RCC 7860 (cell line): ENCODE measurements around the gene VMO1.
A peak's percentile ranks its signal among the peaks of the same experiment; 100 is the strongest.

Experiments
- DNase-seq: peaks from one replicate; pipeline ENCODE4 v3.0.0-alpha.2; 2015; ENCODE audit warnings: low spot score
- FAIRE-seq: peaks from 2 replicates; lab custom pipeline; 2012; peaks lifted over from hg19 to GRCh38; lab: Jason Lieb, UNC

Gene VMO1

DNA sequence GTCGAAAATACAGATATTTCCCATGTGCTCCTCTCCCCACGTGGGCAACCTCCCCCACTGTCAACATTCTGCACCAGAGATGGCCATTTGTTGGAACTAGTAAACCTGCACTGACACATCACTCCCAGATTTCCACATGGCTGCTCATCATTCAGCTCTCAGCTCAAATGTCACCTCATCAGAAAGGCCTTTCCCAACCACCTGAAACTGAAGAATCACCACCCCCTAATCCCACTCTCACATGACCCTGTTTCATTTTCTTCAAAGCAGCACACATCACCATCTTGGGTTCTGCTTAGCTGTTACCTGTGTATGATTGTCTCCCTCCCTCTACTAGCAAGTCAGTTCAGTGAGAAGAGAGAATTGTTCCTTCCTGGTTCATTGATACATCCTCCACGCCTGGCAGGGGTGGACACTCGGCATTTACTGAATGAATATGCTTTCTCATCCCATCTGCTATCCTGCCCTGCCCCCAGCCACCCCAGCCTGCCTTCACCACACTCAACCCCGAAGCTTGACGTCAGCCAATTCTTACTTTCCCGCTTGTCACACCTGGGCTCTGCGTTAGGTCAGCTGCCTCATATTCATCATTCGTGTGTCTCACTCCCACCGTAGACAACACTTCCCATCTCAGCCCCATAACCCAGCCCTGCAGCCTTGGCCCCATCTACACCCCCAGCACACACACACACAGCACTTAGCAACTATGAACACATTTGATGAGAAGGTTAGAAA lies 14.5 kb upstream of the VMO1 start:
- DNase-seq, result peak; percentile 17
- FAIRE-seq, result no peak

DNA sequence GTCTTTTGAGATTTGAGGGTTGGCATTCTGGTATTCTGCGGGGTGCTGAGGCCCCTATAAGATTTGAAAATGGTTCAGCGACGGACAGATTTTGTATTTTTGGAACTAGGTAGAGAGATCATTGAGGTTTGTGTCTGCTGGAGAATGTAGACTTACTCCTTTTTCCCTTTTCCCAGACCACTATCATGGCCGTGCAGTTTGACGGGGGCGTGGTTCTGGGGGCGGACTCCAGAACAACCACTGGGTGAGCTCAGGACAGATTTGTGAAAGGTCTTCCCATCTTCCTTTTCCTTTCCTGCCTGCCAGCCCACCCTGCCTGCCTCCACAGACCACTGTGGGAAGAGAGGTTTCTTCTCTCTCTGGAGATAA lies 10.4 kb upstream of the VMO1 start:
- DNase-seq (peak; percentile 10), FAIRE-seq (no peak)

DNA sequence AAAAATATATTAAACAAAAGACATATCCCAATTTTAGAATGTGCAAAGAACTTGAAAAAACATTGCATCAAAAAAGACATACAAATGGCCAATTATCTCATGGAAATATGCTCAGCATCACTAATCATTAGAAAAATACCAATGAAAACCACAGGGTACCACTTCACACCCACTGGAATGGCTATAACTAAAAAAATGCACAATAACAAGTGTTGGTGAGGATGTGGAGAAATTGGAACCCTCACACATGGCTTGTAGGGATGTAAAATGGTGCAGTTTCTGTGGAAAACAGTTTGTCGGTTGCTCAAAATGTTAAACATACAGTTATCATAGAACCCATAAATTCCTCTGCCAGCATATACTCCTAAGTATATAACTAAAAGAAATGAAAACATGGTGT lies 9.0 kb upstream of the VMO1 start:
- no peak for DNase-seq
- no peak for FAIRE-seq

DNA sequence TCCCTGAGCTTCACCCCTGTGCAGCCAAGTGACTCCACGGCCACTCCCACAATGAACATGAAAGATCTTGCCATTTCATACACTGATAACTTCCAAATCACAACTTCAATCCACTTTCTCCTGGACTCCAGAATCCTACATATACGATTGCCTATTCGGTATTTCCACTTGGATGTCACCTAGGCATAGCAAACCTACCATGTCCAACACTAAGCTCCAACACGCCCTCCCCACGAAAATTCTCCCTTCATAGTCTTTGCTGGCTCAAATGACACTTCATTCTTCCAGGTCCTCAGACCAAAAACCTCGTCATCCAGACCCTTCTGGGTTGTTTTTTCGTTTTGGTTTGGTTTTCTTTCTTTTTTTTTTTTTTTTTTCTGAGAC lies 4.5 kb upstream of the VMO1 start:
- DNase-seq (no peak), FAIRE-seq (no peak)

DNA sequence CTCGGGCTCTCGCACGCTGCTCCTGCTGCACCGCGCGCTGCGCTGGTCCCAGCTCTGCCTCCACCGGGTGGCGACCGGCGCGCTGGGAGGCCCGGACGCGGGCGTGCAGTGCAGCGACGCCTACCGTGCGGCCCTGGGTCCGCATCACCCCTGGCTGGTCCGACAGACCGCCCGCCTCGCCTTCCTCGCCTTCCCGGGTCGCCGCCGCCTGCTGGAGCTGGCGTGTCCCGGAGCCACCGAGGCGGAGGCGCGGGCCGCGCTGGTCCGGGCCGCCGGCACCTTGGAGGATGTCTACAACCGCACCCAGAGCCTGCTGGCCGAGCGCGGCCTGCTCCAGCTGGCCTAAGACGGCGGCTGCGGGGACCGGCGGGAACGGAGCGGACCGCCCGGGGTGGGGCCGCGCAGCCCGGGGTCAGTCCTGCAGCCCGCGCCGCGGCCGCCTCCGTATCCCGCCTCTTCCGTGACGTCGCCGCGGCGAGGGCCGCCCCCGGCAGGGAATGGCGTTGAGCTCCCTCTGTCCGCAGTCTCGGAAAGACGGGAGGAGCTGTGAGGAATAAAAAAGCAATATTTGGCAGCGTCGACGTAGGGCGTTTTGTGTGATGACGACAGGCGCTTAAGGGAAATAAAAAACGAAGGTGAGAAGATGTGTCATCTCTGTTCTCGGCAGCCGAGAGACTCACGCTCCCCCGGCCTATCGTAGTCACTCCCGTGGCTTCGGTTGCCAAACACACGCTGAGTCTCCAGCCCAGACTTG lies 4.0 kb upstream of the VMO1 start:
- FAIRE-seq, result no peak
- DNase-seq, result peak; percentile 55

DNA sequence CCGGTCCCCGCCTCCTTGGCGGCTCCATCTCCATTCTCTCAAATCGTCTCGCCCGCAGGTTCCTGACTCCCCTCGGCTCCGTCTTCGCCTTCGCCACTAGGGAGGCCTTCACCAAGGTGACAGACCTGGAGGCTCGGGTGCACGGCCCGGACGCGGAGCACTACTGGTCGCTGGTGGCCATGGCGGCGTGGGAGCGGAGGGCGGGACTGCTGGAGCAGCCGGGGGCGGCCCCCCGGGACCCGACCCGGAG lies 3.5 kb upstream of the VMO1 start:
- FAIRE-seq (no peak), DNase-seq (no peak)

DNA sequence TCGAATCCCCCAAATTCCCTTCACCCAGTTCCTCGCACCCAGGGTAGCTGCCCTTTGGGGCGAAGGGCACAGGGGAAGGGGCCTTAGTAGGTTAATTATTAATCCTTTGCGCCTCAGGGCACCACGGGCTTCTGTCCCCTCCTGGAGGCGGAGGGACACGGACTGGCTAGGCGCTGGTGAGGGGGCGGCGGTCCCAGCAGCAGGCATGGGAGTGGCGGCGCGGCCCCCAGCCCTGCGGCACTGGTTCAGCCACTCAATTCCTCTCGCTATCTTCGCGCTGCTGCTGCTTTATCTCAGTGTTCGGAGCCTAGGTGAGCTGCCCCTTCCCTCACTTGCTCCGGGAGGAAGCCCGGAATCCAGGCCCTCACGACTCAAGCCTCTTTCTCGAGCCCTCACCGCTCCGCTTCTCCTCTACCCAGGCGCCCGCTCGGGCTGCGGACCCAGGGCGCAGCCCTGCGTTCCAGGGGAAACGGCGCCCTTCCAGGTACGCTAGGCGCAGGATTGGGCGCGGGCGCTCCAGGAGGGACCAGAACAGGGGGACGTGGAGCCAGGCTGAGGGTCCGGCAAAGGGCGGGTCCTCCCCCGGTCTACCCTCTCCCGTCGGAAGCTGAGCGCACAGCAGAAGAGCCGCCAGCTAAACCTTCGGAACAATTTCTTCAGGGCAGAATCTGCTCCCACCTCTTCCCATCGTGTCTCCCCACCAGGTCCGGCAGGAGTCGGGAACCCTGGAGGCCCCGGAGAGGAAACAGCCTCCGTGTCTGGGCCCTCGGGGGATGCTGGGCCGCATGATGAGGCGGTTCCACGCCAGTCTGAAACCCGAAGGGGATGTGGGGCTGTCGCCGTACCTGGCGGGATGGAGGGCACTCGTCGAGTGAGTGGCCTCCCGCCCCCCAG lies 2.9 kb upstream of the VMO1 start, which contains the start of gene GLTPD2:
TSS of gene GLTPD2 (plus strand) at position 158 of the 894 bp plus-strand sequence. CDS start at position 206, 48 bp downstream.
- FAIRE-seq, result no peak
- no peak for DNase-seq

DNA sequence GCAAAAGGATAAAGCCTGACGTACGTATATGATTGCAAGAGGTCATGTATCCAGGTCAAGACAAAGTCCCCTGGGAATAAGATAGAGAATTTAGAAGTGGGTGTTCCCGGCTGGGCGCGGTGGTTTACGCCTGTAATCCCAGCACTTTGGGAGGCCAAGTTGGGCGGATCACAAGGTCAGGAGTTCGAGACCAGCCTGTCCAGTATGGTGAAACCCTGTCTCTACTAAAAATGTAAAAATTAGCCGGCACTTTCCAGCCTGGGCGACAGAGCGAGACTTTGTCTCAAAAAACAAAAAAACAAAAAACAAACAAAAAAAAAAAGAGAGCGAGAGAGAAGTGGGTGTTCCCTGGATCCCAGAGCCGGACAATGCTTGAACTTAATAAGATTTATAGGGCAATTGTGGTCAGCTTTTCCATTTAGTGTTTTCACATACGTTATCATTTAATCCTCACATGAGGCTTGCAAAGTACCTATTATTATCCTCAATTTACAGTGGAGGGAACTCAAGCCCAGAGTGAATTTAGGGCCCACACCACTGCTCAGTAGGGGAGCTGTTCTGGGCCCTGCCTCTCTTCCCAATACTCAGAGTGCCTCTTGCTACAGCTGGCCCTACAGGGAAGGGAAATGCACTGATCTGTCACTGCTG lies 2.1 kb upstream of the VMO1 start:
- FAIRE-seq, result no peak

DNA sequence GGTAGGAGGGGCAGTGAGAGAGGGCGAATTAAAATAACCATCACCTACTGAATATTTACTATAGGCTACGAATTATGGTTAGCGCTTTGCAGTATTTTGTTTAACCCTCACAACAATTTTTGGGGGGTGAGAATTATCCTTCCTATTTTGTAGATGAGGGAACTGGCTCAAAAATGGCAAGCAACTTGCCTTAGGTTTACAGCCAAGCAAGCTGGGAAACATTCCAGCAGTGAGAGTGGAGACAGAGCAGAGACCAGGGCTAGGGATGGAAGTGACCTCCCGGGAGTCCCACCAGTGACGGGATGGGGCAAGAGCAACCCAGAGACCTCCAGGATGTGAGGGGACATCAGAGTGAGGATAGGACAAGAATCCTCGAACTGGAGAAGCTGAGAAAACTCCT lies 352 bp upstream of the VMO1 start:
- FAIRE-seq, result no peak

More for the DNA sequence above, 2.1 kb upstream of the VMO1 start:
- no peak for DNase-seq

DNA sequence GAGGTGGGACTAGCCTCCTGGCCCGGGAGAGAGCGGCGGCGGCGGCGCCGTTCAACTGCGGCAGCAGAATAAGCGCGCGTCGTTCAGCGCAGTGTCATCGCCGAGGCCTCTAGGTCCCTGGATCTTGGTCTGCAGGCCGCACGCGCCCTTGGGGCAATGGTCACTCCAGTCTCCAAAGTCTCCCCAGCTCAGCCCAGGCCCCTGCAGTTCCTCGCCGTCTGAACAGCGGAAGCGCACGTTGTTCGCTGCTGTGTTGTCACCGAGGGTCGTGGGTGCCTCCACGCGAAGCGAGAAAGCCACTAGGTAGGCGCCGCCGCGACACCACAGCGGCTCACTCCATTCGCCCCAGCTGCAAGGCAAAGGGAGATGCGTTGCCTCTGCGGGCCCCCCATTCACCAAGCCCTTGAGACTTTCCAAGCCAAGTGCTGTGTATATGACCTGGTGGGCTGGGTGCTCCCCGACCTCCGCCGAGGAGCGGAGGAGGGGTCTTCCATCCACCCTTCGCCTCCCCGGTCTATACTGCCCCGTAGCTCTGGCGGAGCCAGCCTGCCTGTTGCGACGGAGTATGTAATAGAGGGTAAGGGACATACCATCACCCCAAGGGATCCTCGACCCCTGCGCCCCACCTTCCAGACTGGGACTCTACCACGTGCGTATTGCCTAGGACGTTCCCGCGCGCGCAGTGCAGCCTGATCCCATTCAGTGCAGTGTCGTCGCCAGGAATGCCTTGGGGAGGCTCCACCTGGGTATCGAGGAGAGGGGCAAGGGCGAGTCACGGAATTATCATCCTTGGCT lies 656 bp downstream of the VMO1 start:
- DNase-seq (no peak), FAIRE-seq (no peak)

More for the DNA sequence above, 352 bp upstream of the VMO1 start:
- no peak for DNase-seq

DNA sequence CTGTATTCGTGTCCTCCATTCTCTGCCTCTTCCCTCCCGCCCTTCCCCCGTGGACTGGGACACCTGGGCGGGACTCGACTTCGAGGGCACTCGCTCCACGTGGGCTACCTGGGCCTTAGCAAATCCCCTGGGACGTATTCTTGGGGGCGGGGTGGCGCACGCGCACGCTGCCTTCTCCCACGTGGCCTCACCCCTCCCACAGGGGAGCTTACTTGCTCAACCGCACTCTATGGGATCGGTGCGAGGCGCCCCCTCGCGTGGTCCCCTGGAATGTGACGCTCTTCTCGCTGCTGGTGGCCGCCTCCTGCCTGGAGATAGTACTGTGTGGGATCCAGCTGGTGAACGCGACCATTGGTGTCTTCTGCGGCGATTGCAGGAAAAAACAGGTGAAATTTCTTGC lies 3.5 kb downstream of the VMO1 start:
- no peak for FAIRE-seq

DNA sequence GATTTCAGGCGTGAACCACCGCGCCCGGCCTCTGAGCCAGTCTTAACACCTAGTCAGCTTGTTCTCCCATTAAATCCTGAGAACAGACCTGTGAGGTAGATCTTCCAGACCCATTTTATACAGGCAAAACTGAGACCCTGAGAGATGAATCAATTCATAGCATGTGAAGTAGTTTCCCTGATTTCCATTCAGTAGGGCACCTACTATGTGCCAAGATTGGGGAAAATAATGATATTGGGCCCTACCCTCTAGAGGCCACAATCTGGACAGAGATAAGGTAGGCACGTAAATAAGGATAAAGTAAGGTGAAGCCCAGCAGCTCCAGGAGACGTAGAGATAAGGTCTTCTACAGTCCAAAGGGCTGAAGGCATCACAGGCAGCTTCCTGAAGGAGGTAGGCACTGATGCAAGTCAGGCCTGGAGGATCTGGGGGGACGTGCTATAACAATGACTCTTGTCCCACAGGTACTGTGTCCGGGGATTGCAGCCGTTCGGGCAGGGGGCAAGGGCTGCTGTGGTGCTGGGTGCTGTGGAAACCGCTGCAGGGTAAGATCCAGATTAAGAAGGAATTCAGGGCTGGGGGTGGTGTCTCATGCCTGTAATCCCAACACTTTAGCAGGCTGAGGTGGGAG lies 5.7 kb downstream of the VMO1 start:
- DNase-seq, result no peak
- FAIRE-seq, result no peak

More for the DNA sequence above, 3.5 kb downstream of the VMO1 start:
- no peak for DNase-seq

DNA sequence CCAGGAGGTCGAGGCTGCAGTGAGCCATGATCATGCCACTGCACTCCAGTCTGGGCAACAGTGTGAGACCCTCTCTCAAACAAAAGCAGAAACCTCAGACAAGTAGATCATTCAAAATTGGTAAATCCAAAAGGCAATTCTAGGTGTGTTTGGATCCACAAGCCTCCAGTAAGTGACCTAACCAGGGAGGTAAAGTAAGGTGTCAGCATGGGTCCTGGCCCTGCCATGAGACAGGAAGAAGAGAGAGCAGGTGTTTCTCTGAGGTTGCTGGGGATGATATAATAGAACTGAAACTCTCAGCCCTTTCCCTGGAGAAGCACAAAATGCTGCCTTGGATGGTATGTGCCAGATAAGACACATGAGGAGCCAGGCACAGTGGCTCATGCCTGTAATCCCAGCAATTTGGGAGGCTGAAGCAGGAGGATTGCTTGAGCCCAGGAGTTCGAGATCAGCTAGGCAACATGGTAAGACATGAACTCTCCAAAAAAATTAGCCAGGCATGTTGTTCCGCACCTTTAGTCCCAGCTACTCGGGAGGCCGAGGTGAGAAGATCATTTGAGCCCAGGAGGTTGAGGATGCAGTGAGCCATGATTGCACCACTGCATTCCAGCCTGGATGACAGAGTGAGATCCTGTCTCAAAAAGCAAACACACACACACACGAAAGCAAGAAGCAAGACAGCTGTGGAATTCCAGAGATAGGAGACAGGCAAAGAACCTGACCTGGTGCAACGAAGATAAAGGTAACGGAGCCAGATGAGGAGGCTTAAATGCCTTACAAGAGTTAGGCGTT lies 8.0 kb downstream of the VMO1 start:
- FAIRE-seq (no peak), DNase-seq (no peak)

DNA sequence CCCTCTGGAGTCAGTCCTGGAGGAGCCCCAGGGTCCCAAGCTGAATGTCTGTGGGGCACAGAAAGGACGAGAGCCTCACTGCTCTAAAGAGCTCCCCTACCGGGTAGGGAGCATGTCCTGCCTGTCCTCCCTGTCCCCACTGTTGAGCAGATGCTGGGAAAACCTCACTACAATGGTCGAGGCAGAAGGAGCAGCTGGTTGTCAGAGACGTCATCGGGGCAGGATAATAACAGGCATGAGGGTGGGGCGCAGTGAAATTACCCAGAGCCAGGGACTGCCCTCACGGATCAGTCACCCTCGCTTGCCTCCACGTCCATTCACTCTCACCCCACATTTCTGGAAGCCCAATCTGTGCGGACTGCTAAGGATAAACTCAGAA lies 13.9 kb downstream of the VMO1 start:
- no peak for FAIRE-seq
- DNase-seq, result no peak

DNA sequence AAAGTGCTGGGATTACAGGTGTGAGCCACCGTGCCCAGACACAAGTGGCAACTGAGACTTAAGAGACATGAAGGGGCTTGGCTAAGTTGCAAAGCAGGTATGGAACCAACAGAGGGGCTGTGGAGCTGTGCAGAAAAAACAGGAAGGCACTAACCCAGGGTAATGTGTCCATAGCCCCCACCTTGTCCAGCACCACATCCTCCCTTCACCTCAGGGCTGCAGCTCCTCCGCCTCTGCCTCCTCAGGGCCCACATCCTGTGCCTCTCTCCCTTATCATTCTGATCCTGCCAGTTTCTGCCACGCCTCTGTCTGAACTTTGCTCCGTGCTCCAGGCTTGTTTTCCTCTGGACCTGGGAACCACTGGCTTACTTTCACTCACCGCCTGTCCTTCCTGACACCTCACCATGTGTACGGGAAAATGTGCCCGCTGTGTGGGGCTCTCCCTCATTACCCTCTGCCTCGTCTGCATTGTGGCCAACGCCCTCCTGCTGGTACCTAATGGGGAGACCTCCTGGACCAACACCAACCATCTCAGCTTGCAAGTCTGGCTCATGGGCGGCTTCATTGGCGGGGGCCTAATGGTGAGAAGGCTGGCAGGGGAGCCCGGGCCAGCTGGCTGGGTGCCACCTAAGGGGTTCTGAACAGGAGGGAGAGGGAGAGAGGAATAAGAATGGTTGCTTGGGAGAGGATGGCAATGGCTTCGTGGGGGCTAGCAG lies 14.5 kb downstream of the VMO1 start, which contains the start of gene TM4SF5:
TSS of gene TM4SF5 (plus strand) at position 368 of the 716 bp plus-strand sequence. CDS start at position 405, 37 bp downstream.
- FAIRE-seq, result no peak
- peak; percentile 11 for DNase-seq

DNA sequence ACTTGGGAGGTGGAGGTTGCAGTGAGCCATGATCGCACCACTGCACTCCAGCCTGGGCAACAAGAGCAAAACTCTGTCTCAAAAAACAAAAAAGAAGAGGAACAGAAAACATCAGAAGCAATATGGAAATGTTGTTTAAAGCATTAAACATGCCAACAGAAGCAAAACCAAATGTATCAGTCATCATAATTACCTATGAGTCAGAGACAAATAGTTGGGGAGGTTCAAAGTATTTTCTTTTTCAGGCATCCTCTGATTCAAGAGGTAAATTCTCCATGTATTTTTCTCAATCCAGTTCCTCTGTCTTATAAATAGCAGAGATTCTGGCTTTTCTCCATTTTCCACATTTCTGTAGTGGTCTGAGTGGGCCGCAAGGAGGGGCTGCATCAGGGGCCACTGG lies 16.5 kb downstream of the VMO1 start:
- DNase-seq, result no peak
- no peak for FAIRE-seq

DNA sequence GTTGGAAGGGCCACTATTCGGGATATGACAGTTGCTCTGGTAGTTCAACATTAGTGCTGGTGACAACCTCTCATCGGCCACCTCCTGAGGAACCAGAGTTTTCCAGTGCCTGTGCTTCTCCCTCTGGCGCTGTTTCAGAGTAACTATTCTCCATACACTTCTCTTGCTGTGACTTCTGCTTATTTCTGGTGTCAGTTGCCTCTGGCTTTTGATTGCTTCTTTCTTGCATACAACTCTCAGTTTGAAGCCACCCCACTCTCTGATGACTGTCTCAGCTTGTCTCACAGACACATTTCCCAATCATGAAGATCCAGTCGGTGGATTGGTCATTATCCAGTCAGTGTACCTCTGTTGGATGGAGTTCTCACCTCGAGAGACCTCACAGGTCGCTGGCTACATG lies 17.9 kb downstream of the VMO1 start:
- FAIRE-seq, result no peak
- no peak for DNase-seq

DNA sequence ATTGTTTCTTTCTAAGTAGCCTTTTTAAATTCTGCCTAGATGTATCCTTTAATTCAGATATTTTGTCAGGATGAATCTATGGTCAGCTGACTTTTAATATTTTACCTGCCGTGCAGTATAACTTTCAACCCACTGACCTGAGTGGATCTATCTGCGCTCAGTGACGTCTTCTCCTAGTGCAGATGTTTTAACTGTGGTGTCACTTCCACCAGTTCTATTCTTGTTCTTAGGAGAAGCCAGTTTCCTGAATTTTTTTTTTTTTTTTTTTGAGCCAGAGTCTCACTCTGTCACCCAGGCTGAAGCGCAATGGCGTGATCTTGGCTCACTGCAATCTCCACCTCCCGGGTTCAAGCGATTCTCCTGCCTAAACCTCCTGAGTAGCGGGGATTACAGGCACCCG lies 19.4 kb downstream of the VMO1 start:
- no peak for FAIRE-seq

More for the DNA sequence above, 19.4 kb downstream of the VMO1 start:
- DNase-seq, result no peak
